GM12801 (cell line): Measurements from ENCODE around the gene EVL.

ENCODE experiments used
- CTCF ChIP-seq: IDR thresholded peaks from one replicate; pipeline ENCODE4 v1.5.1; 2011; ENCODE audit warnings: control low read depth; ENCODE audit not compliant: insufficient read length; ENCODE audit errors: extremely low read depth

Gene EVL

GRCh38 chr14:100081997-100082625, 16.9 kb downstream of the EVL start:
- TF ChIP-seq CTCF, result no peak

- no peak for TF ChIP-seq CTCF
Measured at GRCh38 chr14:100082723-100083122, 17.5 kb downstream of the EVL start.

- TF ChIP-seq CTCF, result no peak
Measured at GRCh38 chr14:100083706-100084105, 18.5 kb downstream of the EVL start.

- TF ChIP-seq CTCF, result no peak
Measured at GRCh38 chr14:100084591-100084990, 19.4 kb downstream of the EVL start.

- no peak for TF ChIP-seq CTCF
Measured at GRCh38 chr14:100085462-100085861, 20.2 kb downstream of the EVL start.

- no peak for TF ChIP-seq CTCF
Measured at GRCh38 chr14:100086361-100086760, 21.1 kb downstream of the EVL start.

GRCh38 chr14:100088226-100088625, 23.0 kb downstream of the EVL start:
- no peak for TF ChIP-seq CTCF
